Small intestine (tissue), 7 donors: ENCODE data around the gene GRIA4. TPM values are rescaled to one million over a fixed set of nuclear protein-coding genes. Genes with fewer than 3 reads are reported as not detected.

Source experiments
- DNase-seq, 2 donors: peaks; one replicate each; pipeline versions ENCODE4 v3.0.0 to v3.0.0-alpha.2; 2013
- FAIRE-seq: peaks from 2 replicates; lab custom pipeline; 2012; peaks lifted over from hg19 to GRCh38; lab: Jason Lieb, UNC
- H3K27ac ChIP-seq, 3 donors: one replicate each; pipeline ENCODE4 v1.5.1; 2013; ENCODE audit warnings: low read length in 2 of 3, mild to moderate bottlenecking in 2 of 3, control low read depth in 1 of 3, inconsistent platforms in 1 of 3, low read depth in 1 of 3, moderate library complexity in 1 of 3
- H3K27me3 ChIP-seq, 3 donors: one replicate each; pipeline ENCODE4 v1.6.1; 2013; ENCODE audit warnings: low read length in 3 of 3, inconsistent platforms in 1 of 3; ENCODE audit not compliant: control insufficient read depth in 3 of 3, insufficient read depth in 3 of 3
- H3K36me3 ChIP-seq, 3 donors: one replicate each; pipeline ENCODE4 v1.6.1; 2013; ENCODE audit warnings: low read length in 3 of 3, inconsistent platforms in 1 of 3, low read depth in 1 of 3, mild to moderate bottlenecking in 1 of 3, moderate library complexity in 1 of 3; ENCODE audit not compliant: control insufficient read depth in 3 of 3, insufficient read depth in 2 of 3
- H3K4me1 ChIP-seq, 3 donors: one replicate each; pipeline ENCODE4 v1.6.1; 2013; ENCODE audit warnings: low read length in 2 of 3, inconsistent platforms in 1 of 3, low read depth in 1 of 3, mild to moderate bottlenecking in 1 of 3, moderate library complexity in 1 of 3; ENCODE audit not compliant: control insufficient read depth in 3 of 3, insufficient read depth in 2 of 3
- H3K4me3 ChIP-seq, 3 donors: one replicate each; pipeline ENCODE4 v1.5.1; 2013; ENCODE audit warnings: low read length in 3 of 3, control low read depth in 1 of 3, inconsistent platforms in 1 of 3, low read depth in 1 of 3, mild to moderate bottlenecking in 1 of 3, moderate library complexity in 1 of 3
- H3K9me3 ChIP-seq, 2 donors: one replicate each; pipeline ENCODE4 v1.6.1; 2013; ENCODE audit warnings: low read depth in 1 of 2, low read length in 1 of 2; ENCODE audit not compliant: control insufficient read depth in 2 of 2, insufficient read depth in 1 of 2
- WGBS, 3 donors: extraction: QIAGEN DNeasy Blood & Tissue Kit; methylation state at CpG; one replicate each; pipeline ENCODE4 v1.1.7; 2013; 5-methylcytosine and 5-hydroxymethylcytosine counted together
- polyA plus RNA-seq, 4 donors: library from polyadenylated mRNA; stranded (reverse) in 3 of 4; unstranded in 1 of 4; fragments of 200-250 nt in 3 of 4; fragments of 120-200 nt in 1 of 4; gene quantifications; one replicate each; pipeline versions ENCODE4 v1.2.1 to v1.2.3, GENCODE V29; 2013
- donor health status: healthy with polysubstance abuse.
- donor health status: control.
- donor health status: control.
- donor health status: Bipolar disorder and iron deficiency.
- donor health status: healthy.

GRIA4 gene
- polyA plus RNA-seq, 4 donors = 0.34 to 22.9 TPM; not detected in 2

DNA sequence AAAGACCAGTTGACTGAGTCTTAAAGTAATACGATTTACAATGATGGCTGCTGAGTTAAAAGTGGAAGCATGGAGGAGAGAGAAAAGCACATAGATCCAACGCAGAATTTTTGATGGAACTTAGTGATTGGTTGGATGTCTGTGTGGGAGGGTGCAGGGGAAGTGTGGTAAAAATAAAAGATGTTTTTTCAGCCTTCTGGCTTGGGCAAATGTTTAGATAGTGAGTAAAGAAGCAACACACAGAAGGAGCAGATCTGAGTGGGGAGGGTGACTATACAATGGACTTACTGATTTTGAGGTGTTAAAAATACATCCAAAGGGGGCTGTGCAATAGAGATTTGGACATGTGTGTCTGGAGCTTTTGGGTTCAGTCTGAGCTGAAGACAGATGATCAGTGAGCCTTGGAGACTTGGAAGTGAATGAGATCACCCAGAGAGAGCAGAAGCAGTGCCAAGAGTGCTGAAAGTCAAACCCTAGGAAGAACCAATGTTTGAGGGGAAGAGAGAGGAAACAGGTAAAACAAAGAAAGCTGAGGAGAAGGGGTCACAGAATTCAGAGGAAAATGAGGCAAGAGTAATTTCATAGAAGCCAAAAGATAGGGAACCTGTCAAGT lies 8.6 kb downstream of the GRIA4 start:
- WGBS, 3 donors = 83 to 90% (median 88%) methylated on average over 2 of the region's 2 CpGs
- FAIRE-seq (no peak), DNase-seq (no peak)
- no peak overlapping the region for H3K27ac ChIP-seq
- no peaks in the 10 kb centered on the region for H3K4me1 ChIP-seq
- H3K36me3 ChIP-seq = no peaks in the 10 kb centered on the region
- no peaks in the 10 kb centered on the region for H3K9me3 ChIP-seq
- no peaks in the 10 kb centered on the region for H3K27me3 ChIP-seq
- no peak overlapping the region for H3K4me3 ChIP-seq

DNA sequence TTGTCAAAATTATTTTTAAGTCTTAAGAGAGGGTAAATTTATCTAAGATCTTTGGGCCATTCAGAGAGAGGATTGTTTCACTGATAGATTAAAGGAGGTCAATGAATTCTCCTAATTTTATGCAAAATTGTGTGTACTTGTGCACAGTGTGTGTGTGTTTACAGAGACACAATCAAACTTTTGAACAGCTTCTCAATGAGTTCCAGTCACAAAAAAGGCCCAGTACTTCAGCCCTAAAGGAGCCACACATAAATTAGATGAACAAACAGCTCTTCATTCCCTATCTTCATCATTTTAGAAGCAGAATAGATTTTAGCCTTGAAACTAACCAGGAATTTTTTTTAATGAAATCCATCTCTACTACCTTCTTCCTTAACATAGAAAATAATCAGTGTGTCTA lies 9.7 kb downstream of the GRIA4 start:
- no peaks in the 10 kb centered on the region for H3K36me3 ChIP-seq
- DNase-seq (no peak), FAIRE-seq (no peak)
- H3K4me3 ChIP-seq = no peak overlapping the region
- no peaks in the 10 kb centered on the region for H3K27me3 ChIP-seq
- H3K4me1 ChIP-seq = no peaks in the 10 kb centered on the region
- no peaks in the 10 kb centered on the region for H3K9me3 ChIP-seq
- no peak overlapping the region for H3K27ac ChIP-seq

DNA sequence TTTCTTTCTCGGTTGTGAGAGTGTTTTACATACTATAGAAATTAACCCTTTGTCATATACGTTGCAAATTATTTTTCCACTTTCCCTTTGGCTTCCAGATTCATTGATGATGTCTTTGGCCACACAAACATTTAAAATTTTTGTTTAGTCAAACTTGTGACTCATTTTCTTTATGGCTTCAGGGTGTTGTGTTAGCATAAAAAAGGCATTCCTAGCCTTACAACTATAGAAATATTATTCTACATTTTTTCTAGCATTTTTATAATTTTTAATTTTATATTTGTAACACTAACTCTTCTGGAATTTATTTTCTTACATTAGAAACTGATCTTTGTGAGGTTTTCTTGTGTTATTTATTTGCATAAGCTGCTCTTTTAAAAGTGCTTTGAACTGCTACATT lies 12.1 kb downstream of the GRIA4 start:
- FAIRE-seq (no peak), DNase-seq (no peak)
- Histone ChIP-seq H3K27ac (no peak overlapping the region), H3K4me3 (no peak overlapping the region), H3K27me3 (no peaks in the 10 kb centered on the region), H3K4me1 (no peaks in the 10 kb centered on the region), H3K36me3 (no peaks in the 10 kb centered on the region), H3K9me3 (no peaks in the 10 kb centered on the region)
- WGBS, 3 donors = 46 to 68% (median 48%) methylated on average over 2 of the region's 2 CpGs

GRCh38 chr11:105632316-105632715 lies 22.4 kb downstream of the GRIA4 start:
- DNase-seq (no peak), FAIRE-seq (no peak)
- H3K4me3 ChIP-seq = no peak overlapping the region
- H3K4me1 ChIP-seq = no peaks in the 10 kb centered on the region
- H3K27ac ChIP-seq = no peak overlapping the region
- H3K36me3 ChIP-seq = no peaks in the 10 kb centered on the region
- no peaks in the 10 kb centered on the region for H3K27me3 ChIP-seq
- no peaks in the 10 kb centered on the region for H3K9me3 ChIP-seq

DNA sequence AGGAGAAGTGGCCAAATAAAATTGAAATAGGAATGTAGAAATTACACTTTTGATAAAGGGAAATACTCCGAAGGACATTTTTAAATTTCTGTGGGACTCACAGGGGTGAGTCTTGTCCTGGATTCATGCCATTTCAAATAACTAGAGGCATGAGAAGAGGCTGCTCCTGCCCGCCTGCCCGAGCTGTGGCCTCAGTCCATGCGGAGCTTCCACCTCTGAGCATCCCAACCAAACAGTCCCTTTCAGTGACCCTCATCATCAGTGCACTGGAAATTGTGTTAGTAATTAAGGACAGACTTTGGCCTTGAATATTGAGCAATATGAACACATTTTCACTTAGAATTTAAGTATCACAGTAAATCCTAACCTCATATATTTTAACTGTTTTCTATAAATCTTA lies 25.6 kb downstream of the GRIA4 start:
- WGBS, 3 donors = 91 to 92% (median 92%) methylated on average over 4 of the region's 4 CpGs
- DNase-seq (no peak), FAIRE-seq (no peak)
- Histone ChIP-seq H3K27ac (no peak overlapping the region), H3K4me1 (no peaks in the 10 kb centered on the region), H3K36me3 (no peaks in the 10 kb centered on the region), H3K9me3 (no peaks in the 10 kb centered on the region), H3K27me3 (no peaks in the 10 kb centered on the region), H3K4me3 (no peak overlapping the region)

DNA sequence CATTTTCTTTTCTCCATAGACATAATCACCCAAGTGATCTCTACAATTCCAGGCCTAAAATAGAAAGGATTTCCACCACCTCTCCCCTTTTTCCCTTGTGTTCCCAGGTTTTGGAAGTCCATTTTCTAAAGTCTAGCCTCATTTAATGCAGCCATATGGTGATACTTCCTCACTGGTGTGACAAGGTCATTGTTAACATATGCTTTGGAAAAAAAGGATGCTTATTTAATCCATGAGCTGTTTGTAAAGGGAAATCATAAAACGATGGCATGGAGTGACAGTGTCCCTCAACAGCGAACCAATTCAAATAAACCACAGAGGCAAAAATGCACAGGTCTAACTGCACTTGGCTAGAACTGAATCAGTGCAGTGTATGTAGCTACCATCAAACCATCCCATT lies 26.6 kb downstream of the GRIA4 start:
- DNase-seq (no peak), FAIRE-seq (no peak)
- no peaks in the 10 kb centered on the region for H3K9me3 ChIP-seq
- no peaks in the 10 kb centered on the region for H3K4me1 ChIP-seq
- WGBS, 3 donors = 55 to 61% (median 59%) methylated on average over 2 of the region's 2 CpGs
- no peak overlapping the region for H3K27ac ChIP-seq
- H3K27me3 ChIP-seq = no peaks in the 10 kb centered on the region
- H3K36me3 ChIP-seq = no peaks in the 10 kb centered on the region
- H3K4me3 ChIP-seq = no peak overlapping the region

- Histone ChIP-seq H3K27me3 (no peaks in the 10 kb centered on the region), H3K9me3 (no peaks in the 10 kb centered on the region), H3K27ac (no peak overlapping the region), H3K4me1 (peaks cover 0 to 4% (median 0%) of the 10 kb centered on the region in 3 donors), H3K36me3 (no peaks in the 10 kb centered on the region), H3K4me3 (no peak overlapping the region)
- 81 to 96% (median 93%) methylated on average over 1 of the region's 1 CpG for WGBS, 3 donors
- DNase-seq = no peak
- peak; percentile 62 for FAIRE-seq
These were observed 29.7 kb downstream of the GRIA4 start for GRCh38 chr11:105639527-105639926.

DNA sequence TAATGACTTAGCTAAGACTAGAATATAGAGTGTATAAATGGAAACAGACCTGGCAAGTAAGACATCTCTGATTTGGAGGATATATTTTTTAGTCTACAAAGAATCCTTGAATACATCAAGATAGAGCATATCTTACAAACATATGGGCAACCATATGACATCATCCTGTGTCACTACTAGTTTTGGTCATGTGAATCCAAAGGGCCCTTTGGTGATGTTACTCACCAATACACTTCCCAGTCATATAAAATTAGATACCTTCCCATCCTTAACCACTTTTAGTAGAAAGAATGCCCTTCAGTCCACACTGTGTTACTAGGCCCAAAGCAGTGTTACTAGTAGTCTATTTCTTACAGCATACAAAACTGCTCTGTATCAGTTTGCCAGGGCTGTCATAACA lies 31.6 kb downstream of the GRIA4 start:
- no peak for DNase-seq
- Histone ChIP-seq H3K9me3 (no peaks in the 10 kb centered on the region), H3K4me3 (no peak overlapping the region), H3K27me3 (no peaks in the 10 kb centered on the region), H3K36me3 (no peaks in the 10 kb centered on the region), H3K4me1 (peaks cover 0 to 4% (median 0%) of the 10 kb centered on the region in 3 donors), H3K27ac (no peak overlapping the region)
- FAIRE-seq = no peak

GRCh38 chr11:105642870-105643269 lies 33.0 kb downstream of the GRIA4 start:
- Histone ChIP-seq H3K27me3 (no peaks in the 10 kb centered on the region), H3K4me3 (no peak overlapping the region), H3K4me1 (peaks cover 0 to 4% (median 0%) of the 10 kb centered on the region in 3 donors), H3K9me3 (no peaks in the 10 kb centered on the region), H3K27ac (no peak overlapping the region), H3K36me3 (no peaks in the 10 kb centered on the region)
- FAIRE-seq (no peak), DNase-seq (no peak)
